Activated T-cell treated with anti-CD3 and anti-CD28 coated beads for 48 hours (primary cell): ENCODE results near the gene ATP2C2.

Experiments
- DNase-seq: peaks from one replicate; pipeline ENCODE4 v3.0.0-alpha.2; 2020; ENCODE audit warnings: low read depth

Gene ATP2C2

DNA sequence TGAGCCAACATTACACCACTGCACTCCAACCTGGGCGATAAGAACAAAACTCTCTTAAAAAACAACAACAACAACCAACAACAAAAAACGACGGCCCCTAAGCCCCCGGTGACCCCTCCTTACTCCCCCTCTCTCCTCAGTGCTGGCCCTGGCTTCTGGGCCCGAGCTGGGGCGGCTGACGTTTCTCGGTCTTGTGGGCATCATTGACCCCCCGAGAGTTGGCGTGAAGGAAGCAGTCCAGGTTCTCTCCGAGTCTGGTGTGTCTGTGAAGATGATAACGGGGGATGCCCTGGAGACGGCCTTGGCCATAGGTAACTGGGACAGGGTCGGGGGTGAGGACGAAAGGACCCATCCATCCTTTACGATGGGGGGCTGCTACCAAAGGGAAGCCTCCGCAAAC is 83.4 kb downstream of the ATP2C2 start:
- DNase-seq = no peak

DNA sequence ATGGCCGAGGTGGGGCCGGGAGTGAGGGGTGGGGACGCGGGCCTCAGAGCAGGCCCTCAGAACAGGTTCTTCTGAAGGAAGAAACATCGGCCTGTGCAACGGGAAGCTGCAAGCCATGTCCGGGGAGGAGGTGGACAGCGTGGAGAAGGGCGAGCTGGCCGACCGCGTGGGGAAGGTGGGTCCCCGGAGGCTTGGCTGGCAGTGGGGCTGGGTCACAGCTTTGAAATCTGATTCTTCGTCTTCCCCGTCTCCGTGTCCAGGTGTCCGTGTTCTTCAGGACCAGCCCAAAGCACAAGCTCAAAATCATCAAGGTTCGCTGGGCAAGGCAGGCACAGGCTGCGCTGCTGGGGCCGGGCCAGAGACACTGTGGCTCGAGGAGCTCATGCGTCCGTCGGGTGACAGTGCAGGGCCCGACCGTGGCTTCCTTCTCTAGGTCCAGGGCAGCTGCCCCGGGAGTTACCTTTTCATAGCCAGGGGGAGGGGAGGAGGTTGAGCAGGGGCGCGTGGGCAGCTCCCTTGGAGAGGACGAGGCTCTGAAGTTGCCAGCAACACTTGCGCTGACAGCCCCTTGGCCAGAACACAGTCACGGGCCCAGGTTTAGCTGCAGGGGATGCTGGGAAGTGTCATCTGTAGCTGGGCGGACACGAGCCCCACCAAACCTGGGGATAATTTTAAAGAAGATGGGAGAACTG is 84.9 kb downstream of the ATP2C2 start:
- DNase-seq = no peak

DNA sequence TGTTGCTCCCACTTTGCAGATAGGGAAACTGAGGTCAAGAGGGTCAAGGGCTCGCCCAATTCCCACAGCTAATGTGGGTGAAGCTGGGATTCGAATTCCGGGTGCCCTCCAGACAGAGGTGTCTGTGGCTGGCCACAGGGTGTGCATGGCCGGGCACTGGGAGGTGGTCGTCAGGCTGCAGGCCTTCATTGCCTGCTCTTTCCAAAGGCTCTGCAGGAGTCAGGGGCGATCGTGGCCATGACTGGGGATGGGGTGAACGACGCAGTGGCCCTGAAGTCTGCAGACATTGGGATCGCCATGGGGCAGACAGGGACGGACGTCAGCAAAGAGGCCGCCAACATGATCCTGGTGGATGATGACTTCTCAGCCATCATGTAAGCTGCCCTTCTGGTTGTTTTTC is 86.3 kb downstream of the ATP2C2 start:
- DNase-seq = no peak

DNA sequence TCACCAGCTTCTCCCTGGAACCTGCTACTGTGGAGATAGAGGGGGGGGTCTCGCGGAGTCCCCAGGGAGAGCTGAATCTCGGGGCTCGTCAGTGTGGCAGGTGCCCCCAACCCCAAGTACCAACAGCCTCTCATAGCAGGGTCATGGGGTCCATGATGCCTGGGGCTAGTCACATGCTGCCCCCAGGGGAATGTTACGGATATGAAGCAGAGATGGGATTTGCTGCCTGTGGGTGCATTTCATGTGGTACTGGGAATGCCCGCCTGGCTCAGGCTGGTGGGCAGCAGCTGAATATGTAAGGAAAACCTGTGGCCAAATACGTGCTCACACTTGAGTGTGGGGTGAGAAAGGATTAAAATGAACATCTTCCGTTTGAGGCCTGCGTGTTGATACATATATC is 86.7 kb downstream of the ATP2C2 start:
- DNase-seq = no peak

DNA sequence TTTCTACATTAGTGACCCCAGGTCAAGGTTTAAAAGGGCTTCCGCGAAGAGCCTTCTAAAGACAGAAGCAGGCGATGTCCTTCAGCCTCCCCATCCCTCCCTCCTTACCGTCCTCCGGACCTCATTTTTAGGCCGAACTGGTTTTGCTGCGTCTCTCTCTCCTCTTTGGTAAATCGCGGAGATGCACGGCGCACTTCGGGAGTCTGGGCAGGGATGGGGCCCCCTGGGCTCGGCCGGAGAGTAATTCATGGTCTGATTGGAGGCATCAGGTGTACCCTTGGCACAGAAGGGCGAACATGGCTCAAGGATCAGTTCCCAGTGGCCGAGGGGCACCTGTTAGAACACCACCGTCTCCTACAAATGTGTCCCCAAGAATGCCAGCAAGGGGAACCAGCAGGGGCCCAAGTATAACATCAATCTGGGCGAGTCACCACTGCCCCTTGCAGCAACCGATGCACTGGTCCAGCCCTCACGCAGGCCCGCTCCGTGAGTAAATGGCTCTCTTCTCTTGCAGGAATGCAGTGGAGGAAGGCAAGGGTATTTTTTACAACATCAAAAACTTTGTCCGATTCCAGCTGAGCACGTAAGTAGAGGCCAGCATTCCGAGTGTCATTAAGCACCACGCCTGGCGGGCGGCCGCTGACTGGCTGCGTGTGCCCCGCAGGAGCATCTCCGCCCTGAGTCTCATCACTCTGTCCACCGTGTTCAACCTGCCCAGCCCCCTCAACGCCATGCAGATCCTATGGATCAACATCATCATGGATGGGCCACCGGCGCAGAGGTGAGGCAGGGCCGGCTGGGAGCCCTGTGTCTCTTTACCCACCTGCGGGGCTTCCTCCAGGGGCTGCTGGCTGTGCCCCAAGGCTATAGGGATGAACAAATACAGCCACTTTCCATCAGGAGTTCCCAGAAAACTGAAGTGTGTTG is 90.5 kb downstream of the ATP2C2 start:
- no peak for DNase-seq

DNA sequence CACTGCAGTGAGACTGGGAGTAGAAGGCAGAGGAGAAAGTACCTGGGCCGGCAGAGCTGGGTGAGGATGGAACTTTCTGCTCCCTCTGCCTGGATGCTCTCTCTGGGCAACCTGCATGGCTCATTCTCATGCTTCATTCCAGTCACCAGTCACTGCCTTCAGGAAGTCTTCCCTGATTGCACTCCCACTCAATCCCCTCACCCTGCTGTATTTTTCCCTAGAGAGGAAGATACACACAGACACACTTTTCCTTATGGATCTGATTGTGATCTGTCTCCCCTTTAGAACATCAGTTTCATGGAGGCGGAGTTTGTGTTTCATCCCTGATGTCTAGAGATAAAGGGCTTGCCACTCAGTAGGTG is 91.2 kb downstream of the ATP2C2 start:
- DNase-seq = no peak

DNA sequence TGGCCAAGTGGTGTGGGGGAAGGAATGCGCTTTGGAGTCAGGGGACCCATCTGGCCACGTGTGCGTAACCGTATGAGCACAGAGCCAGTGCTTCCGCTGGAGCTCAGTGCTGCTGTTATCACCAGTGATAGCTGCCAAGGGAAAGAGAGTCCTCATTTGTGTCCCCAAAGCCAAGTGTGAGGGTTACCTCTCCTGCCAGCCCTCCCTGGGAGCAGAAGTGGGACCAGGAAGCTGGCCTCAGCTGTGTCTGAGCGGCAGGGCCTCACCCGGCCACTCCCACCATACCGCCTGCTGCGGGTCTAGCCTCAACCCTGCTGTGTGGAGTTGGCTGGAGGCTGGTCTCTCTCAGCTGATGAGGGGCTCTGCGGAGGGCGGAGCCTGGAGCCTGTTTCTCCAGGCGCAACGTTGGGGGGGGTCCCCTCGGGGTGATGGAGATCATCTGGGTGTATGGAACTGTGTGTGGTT is 91.6 kb downstream of the ATP2C2 start:
- no peak for DNase-seq

DNA sequence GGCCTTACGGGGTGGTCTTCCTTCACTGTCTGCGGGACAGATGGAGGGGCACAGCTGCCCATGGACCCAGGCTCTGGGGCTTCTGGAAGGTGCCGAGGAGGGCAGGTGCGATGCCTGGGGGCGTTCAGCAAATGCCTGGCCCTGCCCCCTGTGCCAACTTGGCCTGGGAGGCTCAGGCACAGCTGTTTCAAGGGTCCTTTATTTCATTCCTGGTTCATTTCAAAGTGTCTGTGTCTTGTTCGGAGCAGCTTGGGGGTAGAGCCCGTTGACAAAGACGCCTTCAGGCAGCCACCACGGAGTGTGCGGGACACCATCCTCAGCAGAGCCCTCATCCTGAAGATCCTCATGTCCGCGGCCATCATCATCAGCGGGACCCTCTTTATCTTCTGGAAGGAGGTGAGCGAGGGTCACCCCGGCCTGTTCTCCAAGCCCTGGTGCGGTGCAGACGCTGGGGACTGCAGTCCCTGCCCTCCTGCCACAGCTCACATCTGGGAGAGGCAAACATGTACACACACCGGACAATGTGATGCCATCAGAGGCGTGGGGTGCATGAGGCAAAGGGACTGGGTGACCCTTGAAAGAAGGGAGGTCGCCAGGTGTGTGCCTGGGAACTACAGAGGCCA is 92.2 kb downstream of the ATP2C2 start:
- no peak for DNase-seq

DNA sequence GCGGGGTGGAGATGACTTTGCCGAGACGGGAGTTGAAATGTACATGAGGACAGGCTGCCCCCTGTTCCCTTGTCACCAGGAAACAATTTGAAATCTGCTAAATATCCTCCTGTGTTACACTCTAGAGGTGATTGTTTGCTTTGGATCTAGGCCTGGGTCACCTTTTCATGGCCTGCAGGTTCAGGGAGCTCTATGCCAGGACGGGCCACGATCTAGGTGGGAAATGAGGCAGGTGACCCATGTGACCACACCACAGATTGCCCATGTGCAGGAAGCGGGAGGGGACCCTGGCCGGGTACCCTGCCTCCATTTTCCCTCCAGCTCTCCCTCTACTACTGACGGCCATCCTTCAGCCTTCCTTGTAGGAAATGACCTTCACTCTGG is 92.7 kb downstream of the ATP2C2 start:
- DNase-seq = no peak

DNA sequence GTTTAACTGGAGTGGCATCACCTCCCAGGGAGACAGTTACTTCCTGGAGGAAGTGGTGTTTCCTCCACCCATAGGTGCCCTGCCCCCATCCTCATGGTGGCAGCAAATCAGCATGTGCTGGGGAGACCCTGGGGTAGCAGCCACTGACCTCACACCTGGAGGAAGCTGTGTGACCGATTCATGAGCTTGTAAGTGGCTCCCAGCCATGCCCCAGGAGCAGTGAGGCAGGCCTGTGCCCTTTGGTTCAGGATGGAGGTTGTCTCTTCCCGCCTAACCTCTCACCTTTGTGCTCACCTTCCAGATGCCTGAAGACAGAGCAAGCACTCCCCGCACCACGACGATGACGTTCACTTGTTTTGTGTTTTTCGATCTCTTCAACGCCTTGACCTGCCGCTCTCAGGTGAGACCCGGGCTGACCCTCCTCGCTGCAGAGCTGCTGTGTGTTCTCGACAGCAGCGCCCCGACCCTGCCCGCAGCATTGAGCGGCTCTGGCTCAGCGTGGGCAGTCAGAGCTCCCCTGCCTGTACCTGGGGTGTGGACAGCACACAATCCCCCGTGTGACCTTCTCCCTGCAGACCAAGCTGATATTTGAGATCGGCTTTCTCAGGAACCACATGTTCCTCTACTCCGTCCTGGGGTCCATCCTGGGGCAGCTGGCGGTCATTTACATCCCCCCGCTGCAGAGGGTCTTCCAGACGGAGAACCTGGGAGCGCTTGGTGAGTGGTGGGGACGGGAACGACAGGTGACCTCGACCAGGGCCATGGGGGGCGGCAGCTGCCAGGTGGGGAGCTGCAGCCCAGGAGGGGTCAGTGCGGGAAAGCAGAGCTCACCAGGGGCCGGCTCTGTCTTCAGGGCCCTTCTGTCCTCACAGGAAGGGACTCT is 93.3 kb downstream of the ATP2C2 start:
- no peak for DNase-seq

DNA sequence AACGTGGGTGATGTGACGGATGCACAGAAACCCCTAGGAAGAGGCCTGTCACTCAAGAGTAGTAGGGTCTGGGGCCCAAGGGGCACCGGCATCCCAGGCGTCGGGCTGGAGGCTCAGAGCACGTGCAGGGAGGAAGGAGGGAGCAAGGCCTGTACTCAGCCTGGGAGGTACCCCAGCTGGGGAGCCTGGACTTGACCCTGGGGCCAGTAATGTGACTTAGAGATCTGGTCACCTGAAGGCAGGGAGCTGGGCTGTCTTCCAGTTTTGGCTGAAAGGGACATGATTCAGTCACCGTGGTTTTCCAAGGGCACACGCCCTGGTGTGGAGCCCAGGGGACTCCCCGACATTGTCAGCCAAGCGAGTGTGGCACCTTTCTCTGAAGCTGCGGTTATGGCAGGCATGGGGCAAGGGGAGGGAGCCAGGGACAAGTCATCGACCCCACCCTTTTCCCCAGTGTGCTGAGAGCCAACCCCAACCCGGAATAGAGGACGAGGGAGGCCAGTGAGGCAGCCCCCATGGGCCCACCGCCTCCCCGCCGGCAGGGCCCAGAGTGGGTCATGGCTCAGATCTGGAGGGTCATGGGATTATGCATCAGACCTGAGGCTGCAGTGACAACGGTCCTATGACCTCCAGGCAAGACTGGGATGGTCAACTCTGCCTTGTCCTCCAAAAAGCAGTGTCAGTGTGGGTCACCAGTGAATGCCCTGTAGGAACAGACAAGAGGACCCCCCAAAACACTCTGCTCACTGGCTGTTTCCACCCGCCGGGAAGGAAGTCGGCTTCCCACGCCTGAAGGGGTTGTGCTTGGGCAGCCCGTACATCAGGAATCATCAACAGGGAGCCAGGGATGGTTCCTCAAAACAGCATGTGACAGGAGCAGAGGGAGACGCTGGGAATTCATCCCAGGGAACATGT is 94.2 kb downstream of the ATP2C2 start:
- DNase-seq = no peak

DNA sequence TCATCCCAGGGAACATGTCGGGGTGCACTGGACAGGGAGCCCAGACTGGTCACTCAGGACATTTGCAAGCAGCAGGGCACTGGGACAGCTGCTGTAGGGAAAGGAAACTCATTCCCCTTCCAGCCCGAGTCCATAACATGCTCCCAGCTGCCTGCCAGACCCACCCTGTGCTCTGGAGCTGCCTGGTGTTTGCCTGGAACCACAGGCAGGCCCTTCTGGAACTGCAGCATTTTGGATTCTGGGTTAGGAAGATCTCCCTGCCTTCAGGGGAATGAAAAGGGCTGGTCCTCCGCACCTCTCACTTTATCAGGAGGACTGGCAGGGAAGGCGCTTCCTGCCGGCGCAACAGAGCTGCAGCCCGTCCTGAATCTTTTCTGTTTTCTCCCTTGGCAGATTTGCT is 94.9 kb downstream of the ATP2C2 start:
- no peak for DNase-seq

DNA sequence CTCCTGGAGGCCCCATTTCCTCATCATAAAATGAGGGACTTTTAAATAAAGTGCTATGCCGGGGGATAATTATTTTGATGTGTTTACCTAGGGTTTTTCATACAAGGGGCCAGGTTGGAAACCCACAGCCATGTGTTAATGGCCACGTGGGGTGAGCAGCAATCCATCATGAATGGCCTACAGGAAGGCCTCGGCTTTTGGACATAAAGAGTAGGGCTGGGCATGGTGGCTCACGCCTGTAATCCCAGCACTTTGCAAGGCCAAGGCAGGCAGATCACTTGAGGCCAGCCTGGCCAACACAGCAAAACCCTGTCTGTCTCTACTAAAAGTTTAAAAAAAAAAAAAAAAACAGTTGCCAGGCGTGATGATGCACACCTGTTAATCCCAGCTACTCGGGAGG is 95.8 kb downstream of the ATP2C2 start:
- DNase-seq = no peak

DNA sequence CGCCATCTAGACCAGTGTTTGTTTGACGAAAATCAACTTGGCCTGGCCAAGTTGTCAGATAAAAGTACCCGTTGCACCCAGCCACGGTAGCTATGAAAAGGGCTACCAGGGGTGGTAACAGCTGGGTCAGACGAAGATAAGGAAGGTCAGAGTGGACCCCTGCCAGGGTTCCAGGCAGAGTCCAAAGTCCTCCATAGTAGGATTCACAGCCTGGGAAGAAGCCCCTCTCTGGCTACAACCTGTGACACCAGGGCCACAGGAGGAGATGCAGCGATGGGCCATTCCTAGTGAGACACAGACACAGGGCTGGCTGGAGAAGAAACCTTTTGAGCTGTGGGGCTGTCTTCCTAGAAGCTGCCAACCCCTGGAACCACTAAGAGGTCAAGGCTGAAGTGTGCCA is 96.8 kb downstream of the ATP2C2 start:
- DNase-seq = no peak

DNA sequence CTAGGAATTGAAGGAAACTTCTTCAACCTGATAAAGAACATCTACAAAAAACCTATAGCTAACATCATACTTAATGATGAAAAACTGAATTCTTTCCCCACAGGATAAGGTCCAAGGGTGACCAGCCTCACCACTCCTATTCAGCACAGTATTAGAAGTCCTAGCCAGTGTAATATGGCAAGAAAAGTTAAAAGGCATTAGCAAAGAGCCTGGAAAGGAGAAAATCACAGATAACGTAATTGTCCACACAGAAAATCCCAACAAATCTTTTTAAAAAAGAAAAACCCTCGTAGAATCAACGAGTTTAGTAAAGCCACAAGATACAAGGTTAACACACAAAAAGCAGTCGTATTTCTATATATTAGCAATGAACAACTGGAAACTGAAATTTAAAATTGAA is 98.4 kb downstream of the ATP2C2 start:
- DNase-seq = no peak

DNA sequence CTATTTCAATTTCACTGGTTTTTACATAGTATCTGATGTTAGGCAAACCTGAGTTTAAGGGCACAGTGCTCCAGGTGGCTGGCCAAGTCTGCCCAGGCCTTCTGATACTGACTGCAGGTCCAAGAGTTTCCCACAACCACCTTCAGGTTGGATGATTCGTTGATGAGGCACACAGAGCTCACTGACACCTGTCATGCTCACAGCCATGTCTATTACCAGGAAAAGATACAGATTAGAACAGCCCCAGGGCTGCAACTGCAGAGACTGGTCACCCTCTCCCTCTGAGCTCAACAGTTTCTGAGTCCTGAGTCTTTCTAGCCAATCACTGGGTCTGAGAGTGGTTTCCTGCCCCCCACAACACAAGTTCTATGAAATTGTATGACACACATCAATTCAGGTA is 98.9 kb downstream of the ATP2C2 start:
- DNase-seq = no peak

DNA sequence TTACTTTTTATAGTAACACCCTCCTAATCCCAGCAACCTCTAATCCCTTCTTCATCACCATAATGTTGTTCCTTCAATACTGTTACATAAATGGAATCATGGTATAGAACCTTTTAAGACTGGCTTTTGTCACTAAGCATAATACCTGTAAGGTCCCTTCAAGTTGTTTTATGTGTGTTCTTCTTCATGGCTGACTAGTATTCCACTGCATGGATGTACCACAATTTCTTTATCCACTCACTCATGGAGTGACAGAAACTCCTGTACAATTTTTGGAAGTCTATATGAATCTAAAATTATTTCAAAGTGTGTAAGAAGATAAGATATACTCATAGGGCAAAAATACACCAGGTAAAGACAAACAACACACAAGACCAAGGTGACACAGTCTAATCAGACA is 99.4 kb downstream of the ATP2C2 start:
- DNase-seq = no peak

DNA sequence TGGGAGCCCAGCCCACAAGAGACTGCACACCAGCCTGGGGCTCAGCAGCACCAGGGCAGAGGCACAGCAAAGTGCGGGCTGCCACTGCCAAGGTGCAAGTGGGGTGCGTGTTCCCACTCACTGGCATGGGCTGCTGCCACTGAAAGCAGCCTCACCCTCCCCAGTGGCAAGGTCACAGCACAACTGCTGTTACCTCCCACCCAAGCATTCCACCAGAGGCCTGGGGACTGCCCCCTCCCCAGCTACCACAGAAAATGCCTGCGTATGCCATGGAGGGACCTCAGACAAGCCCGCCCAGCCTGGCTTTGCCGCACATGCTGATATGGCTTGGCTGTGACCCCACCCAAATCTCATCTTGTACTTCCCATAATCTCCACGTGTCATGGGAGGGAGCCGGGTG is 103.0 kb downstream of the ATP2C2 start:
- no peak for DNase-seq

DNA sequence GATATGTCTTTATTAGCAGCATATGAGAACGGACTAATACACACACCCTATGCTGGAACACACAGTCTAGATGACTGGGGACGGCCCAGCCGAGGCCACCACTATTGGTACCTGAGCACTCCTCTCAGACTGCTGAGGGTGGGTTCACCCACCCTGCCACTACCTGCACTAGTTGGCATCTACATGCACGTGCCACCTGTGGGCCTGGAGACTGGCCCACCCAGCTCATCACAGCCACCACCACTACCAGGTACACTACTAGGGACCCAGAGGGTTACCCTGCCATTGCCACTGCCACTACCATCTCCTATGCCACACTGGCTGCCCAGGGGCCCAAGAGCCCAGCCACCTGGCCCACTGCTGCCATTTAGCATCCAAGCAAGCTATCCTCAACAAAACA is 103.6 kb downstream of the ATP2C2 start:
- DNase-seq = no peak

DNA sequence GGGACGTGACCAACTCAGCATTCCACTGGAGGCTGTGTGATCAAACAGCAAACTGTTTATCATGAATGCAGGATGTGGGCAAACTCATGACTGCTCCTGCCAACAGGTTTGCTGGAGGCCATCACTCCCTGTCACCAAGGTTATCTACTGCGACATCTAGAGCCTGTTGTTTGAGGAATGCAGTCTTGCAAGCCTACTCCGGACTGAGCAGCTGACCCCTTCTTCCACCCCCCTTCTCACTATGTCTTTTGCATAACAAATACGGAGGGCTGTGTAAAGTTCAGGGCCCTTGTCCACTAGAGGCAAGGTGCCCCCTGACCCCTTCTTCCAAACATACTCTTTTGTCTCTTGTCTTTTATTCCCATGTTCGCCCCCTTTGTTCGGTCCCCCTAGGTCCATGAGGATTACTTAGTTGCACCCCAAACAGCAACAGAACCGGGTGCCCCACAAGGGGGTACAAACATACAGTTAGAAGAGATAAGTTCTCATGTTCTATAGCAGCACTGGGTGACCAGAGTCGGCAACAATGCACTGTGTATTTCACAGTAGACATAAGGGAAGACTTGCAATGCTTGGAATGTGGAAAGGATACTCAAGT is 107.4 kb downstream of the ATP2C2 start:
- no peak for DNase-seq

DNA sequence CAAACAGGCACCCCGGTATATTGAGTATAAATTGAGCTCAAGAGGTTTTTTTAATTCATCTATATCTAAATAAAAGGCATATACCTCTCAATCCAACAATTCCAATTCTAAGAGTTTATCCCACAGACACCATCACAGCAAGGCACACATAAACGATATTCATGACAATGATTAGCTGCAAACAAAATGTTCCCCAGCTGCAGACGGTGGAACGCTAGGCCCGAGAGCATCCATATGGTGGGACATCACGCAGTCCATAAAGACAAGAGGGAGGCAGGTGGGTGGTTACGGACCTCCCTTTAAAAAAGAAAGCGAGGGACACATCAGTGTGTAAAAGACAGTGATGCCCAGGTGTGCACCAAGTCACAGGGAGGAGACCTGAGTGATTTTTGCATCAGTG is 108.1 kb downstream of the ATP2C2 start:
- DNase-seq = no peak
